AG08396 (cell line): Measurements from ENCODE around the gene MTTP.

Source experiments
- DNase-seq: peaks from one replicate; pipeline ENCODE4 v3.0.0; 2012; ENCODE audit warnings: low spot score, mixed read lengths

The MTTP gene

DNA sequence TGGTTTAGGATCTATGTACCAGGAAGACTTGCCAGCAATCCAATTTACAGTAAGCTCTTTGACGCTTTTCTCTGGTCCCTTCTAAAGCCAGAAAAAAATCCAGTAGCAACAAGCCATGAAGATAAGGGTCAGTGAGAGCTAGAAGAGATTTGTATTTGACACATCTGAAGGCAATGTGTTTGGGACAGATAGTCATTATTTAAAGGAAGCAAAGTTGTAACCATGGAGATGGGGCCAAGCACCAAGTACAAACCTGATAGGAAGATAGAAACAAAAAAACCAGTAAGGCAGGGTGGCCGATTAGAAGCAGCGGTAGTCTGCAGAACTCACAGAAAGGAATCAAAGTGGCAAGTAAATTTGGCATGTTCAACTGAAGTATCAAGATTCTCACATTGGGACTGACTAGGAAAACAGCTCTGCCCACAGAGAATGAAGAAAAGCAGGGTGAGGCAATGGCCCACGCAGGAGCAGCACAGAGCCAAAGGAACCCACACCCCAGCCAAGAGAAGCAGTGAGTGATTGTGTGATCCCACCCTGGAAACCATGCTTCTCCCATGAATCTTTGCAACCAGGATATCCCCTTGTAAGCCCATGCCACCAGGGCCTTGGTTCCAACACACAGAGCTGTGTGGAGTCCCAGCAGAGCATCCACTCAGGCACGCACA, 95.9 kb downstream of the MTTP start:
- DNase-seq = no peak
